ENCODE results near the gene HMGN1. TPM values are rescaled to one million over a fixed set of nuclear protein-coding genes. Genes with fewer than 3 reads are reported as not detected.

HMGN1 gene
- total RNA-seq, 1 experiment from 2014 or later = 469 TPM

DNA sequence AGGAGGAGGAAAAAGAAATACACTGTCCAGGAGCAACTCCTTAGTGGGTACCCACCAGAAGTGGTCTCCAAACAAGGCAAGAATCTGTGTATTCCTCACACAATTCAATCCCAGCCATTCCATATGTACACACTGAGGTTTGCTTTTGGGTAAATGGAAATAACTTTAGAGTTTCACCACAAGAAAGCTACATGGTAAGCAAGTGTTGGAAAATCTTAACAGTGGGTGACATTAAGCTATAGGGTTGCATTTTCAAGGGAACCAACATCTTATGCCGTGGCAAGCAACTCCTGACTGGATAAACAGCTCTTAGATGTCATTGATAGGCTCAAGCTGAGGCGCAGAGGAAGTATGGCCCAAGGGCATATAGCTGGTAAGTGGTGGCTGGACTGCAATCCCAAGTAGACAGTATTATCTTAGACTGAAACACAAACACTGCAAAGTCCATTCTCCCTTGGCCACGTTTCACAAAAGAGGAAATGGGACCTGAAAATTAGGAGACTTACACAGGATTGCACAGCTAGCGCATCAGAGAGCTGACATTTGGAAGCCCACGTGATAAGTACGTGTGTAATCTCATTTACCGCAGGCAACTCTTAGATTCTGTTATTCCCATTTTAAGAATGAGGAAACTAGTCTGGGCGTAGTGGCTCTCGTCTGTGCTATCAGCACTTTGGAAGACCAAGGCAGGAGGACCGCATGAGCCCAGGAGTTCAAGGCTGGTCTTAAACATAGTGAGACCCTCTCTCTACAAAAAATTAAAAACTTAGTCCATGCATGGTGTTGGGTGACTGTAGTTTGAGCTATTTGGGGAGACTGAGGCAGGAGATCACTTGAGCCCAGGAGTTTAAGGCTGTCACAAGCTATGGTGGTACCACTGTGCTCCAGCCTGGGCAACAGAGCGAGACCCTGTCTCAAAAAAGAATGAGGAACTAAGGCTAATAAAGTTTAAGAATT lies 31.5 kb downstream of the HMGN1 start:
- H3K27me3 Mint-ChIP-seq (ENCODE audit: low read depth) = no peaks in the 10 kb centered on the region
- no peak for TF ChIP-seq ETV6 (CRISPR knock-in tag; IDR thresholded peaks at IDR 0.05)
- no peak for TF ChIP-seq ARID4B (CRISPR knock-in tag; IDR thresholded peaks at IDR 0.05; ENCODE audit: borderline replicate concordance)
- TF ChIP-seq JAZF1 (CRISPR knock-in tag; IDR thresholded peaks at IDR 0.05) = no peak
- TF ChIP-seq PRDM15 (CRISPR knock-in tag; IDR thresholded peaks at IDR 0.05) = no peak
- TF ChIP-seq HMGA2 (CRISPR knock-in tag; IDR thresholded peaks at IDR 0.05) = no peak
- H3K36me3 Mint-ChIP-seq = no peaks in the 10 kb centered on the region
- POLR2A ChIA-PET = interaction anchor here (0.6 to 0.7 kb wide), 3 partner anchors 12 to 116 kb away, joined by 3 read pairs; no protein-coding TSS in a partner anchor
- DNase-seq (ENCODE audit: low spot score) (no peak), ATAC-seq (no peak)
- H3K4me1 Mint-ChIP-seq = peaks cover 6% of the 10 kb centered on the region
- H3K27ac Mint-ChIP-seq = no peak overlapping the region
- CTCF ChIA-PET = no interaction called here
- no peak overlapping the region for H3K4me3 Mint-ChIP-seq
- no peaks in the 10 kb centered on the region for H3K9me3 Mint-ChIP-seq

DNA sequence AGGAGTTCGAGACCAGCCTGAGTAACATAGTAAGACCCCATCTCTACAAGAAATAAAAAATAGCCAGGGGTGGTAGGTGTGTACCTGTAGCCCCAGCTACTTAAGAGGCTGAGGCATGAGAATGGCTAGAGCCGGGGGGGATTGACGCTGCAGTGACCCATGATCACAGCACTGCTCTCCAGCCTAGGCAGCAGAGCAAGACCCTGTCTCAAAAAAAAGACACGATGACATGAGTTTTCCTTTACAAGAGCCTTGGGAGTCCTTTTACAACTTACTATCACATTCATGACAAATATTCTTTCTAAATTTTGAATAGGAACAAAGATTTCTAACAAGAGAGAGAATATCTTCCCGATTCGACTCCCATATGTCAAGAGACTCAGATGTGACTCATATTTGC lies 32.2 kb downstream of the HMGN1 start:
- H3K4me3 Mint-ChIP-seq = no peak overlapping the region
- no peak overlapping the region for H3K27ac Mint-ChIP-seq
- ATAC-seq (no peak), DNase-seq (ENCODE audit: low spot score) (no peak)
- peaks cover 12% of the 10 kb centered on the region for H3K4me1 Mint-ChIP-seq
- no peaks in the 10 kb centered on the region for H3K27me3 Mint-ChIP-seq (ENCODE audit: low read depth)
- POLR2A ChIA-PET = interaction anchor here (0.7 kb wide), 1 partner anchor 117 kb away, joined by 3 read pairs; no protein-coding TSS in a partner anchor
- H3K36me3 Mint-ChIP-seq = peaks cover 5% of the 10 kb centered on the region
- TF ChIP-seq NFATC4 (CRISPR knock-in tag; IDR thresholded peaks at IDR 0.05) (no peak), NR3C1 (CRISPR knock-in tag; conservative IDR thresholded peaks at IDR 0.05; ENCODE audit: low read depth) (no peak), E2F4 (CRISPR knock-in tag; IDR thresholded peaks at IDR 0.05; ENCODE audit: borderline replicate concordance, low read depth) (no peak), CREB1 (CRISPR knock-in tag; IDR thresholded peaks at IDR 0.05) (no peak), HMGA2 (CRISPR knock-in tag; IDR thresholded peaks at IDR 0.05) (no peak)
- TF ChIP-seq, protein P1, sequence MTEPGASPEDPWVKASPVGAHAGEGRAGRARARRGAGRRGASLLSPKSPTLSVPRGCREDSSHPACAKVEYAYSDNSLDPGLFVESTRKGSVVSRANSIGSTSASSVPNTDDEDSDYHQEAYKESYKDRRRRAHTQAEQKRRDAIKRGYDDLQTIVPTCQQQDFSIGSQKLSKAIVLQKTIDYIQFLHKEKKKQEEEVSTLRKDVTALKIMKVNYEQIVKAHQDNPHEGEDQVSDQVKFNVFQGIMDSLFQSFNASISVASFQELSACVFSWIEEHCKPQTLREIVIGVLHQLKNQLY (CRISPR knock-in tag; IDR thresholded peaks at IDR 0.05) = no peak
- no peaks in the 10 kb centered on the region for H3K9me3 Mint-ChIP-seq
- CTCF ChIA-PET = no interaction called here
